GM13977 (cell line): ENCODE results near the gene MEIS2.

Experiments used
- DNase-seq: peaks from one replicate; pipeline ENCODE4 v3.0.0; 2012; ENCODE audit warnings: low spot score
- in situ Hi-C: fragments of 300-500 bp; cut with MboI; formaldehyde crosslinking; loops from one replicate; pipeline ENCODE4 v1.12.0; 2022; ENCODE audit warnings: low sequenced_read_pairs, low pct_unique_long_range_greater_than_20kb, mixed read lengths, inconsistent platforms; ENCODE audit not compliant: unreplicated experiment
- TF ChIP-seq, protein P1 (sequence below): IDR thresholded peaks from 2 replicates; pipeline ENCODE4 v1.5.1; 2012; ENCODE audit warnings: mild to moderate bottlenecking, control low read depth; ENCODE audit not compliant: insufficient read depth; ENCODE audit errors: extremely low read depth, missing control alignments

MEIS2 gene

DNA sequence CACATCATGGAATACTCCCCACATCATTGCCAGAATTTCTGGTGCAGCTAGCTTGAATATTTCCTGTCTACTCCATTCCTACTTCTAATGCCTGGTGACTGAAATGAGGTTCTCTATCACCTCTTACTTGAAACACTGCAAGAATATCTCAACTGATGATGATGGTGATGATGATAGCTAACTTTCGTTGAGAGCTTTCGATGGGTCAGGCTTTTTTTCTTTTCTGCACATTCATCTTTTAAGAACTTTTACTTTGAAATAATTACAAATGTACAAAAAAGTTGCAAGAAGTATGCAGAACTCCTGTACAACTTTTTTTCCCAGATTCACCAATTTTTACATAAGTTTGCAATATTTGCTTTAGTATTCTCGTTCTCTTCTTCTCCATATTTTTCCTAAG lies 233.5 kb downstream of the MEIS2 start:
- in situ Hi-C loops, result no loop called here
- no peak for DNase-seq
- TF ChIP-seq, protein P1, sequence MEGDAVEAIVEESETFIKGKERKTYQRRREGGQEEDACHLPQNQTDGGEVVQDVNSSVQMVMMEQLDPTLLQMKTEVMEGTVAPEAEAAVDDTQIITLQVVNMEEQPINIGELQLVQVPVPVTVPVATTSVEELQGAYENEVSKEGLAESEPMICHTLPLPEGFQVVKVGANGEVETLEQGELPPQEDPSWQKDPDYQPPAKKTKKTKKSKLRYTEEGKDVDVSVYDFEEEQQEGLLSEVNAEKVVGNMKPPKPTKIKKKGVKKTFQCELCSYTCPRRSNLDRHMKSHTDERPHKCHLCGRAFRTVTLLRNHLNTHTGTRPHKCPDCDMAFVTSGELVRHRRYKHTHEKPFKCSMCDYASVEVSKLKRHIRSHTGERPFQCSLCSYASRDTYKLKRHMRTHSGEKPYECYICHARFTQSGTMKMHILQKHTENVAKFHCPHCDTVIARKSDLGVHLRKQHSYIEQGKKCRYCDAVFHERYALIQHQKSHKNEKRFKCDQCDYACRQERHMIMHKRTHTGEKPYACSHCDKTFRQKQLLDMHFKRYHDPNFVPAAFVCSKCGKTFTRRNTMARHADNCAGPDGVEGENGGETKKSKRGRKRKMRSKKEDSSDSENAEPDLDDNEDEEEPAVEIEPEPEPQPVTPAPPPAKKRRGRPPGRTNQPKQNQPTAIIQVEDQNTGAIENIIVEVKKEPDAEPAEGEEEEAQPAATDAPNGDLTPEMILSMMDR, result no peak

DNA sequence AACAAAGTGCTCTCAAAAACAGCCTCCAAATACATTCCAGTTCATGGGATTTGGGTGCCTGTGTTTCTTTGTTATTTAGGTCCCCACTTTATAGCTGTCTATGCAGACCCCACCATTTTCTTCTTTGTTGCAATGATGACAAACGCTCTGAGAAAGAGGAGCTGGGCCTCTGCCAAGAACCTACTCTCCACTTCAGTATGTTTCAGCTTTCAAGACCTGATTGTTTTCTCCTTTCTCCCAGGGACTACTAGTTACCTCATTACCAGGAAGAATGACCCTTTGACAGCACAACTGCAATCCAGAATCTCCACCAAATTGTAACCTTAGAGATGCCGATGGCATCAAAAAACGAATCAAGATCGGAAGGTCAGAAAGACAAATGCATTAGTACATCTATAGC lies 236.8 kb downstream of the MEIS2 start:
- no peak for DNase-seq
- in situ Hi-C loops, result no loop called here
- TF ChIP-seq, protein P1, result no peak

DNA sequence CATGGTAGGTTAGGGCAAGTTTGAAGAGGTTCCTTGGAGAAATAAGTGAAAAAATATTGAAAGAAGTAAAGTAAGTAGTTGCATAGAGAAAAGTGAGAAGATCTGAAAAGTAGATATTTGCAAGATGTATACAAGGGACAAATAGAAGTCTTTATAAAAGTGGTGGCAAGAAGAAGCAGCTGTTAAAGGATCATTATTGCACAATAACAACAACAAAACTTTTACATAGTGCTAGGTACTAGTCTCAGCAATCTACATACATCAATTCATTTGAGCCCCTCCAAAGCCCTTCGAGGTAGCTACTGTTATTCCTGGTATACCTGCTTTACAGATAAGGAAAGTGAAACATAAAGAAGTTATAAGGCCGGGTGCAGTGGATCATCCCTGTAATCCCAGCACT lies 239.6 kb downstream of the MEIS2 start:
- TF ChIP-seq, protein P1, result no peak
- DNase-seq, result no peak
- in situ Hi-C loops, result no loop called here

DNA sequence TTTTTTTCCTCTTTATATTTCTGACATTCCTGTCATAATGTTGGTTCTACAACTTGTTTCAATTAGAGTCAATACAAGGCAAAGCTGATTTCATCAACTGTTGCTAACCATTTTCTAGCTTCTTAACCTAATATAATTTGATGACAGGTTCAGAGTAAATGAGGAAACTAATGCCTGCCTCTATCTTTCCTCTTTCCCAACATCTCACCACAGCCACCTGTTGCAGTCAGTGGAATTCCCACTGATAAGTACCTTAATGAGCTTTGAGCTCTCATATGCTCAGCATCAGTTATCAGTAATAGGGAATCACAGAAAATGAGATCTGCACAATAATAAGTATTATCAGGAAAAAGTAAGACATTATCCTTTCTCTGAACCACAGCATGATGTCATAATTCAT lies 241.9 kb downstream of the MEIS2 start:
- no peak for DNase-seq
- TF ChIP-seq, protein P1, result no peak
- in situ Hi-C loops, result no loop called here

DNA sequence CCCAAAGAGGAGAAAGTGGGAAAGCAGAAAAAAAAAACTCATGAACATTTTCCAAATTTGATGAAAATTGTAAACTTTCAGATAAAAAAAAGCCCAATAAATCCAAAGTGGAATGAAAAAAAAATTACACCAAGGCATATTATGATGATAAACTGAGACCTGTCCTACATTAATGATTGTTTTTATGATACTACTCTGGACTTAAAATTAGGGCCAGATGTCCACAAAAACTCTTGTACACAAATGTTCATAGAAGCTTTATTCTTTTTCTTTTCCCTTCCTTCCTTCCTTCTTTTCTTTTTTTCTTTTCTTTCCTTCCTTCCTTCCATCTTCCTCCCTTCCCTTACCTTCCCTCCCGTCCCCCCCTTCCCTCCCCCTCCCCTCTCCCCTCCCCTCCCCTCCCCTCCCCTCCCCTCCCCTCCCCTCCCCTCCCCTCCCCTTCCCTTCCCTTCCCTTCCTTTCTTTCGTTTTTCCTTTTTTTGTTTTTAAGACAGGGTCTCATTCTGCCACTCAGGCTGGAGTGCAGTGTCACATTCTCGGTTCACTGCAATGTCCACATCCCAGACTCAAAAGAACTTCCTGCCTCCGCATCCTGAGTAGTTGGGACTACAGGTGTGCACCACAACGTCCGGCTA lies 243.9 kb downstream of the MEIS2 start:
- TF ChIP-seq, protein P1, result no peak
- in situ Hi-C loops, result no loop called here
- no peak for DNase-seq

DNA sequence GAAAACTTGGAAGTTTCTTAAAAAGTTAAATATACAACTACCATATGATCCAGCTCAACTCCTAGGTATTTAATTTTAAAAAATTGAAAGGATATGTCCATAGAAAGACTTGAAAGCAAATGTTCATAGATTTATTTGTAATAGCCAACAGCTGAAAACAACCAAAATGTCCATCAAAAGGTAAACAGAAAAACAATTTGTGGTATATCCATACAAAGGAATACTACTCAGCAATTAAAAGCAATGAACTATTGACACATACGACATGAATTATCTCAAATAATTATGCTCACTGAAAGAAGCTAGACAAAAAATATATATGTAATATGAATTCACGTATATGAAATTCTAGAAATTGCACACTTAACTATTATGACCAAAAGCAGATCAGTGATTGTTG lies 249.5 kb downstream of the MEIS2 start:
- TF ChIP-seq, protein P1, result no peak
- DNase-seq, result no peak
- in situ Hi-C loops, result no loop called here

DNA sequence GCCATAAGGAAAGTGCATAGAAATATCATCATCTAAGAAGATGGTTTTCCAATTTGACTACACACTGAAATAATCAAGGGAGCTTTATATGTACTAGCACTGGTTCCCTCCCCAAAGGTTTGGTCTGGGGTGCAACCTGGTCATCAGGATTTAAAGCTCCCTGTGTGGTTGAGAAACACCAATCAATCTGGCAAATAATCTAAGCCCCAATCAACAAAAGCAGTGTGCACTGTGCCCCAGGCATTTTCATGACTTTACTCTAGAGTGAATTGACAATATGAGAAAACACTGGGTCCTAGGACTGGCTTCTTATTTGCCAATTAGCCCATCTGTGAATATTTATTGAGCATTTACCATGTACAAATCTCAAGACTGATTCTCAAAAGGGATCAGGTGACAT lies 255.1 kb downstream of the MEIS2 start:
- in situ Hi-C loops, result no loop called here
- DNase-seq, result no peak
- TF ChIP-seq, protein P1, result no peak
